GM12891 (cell line): ENCODE data around the gene UQCRQ.

ENCODE experiments used
- DNase-seq: peaks from one replicate; pipeline ENCODE4 v3.0.0; 2011; ENCODE audit warnings: low spot score; ENCODE audit not compliant: insufficient read length
- FAIRE-seq: peaks from 2 replicates; lab custom pipeline; 2011; peaks lifted over from hg19 to GRCh38; lab: Jason Lieb, UNC
- PAX5 ChIP-seq: IDR thresholded peaks from 2 replicates; pipeline ENCODE4 v1.6.1; 2011; ENCODE audit warnings: low read length, moderate library complexity, mild to moderate bottlenecking; ENCODE audit not compliant: insufficient read depth, severe bottlenecking
- POLR2A ChIP-seq: IDR thresholded peaks from 2 replicates; pipeline ENCODE4 v1.6.1; 2011; ENCODE audit warnings: low read depth, low read length, control low read depth
- POLR2AphosphoS5 ChIP-seq: IDR thresholded peaks from 2 replicates; pipeline ENCODE4 v1.6.1; 2011; ENCODE audit warnings: low read depth, low read length, control low read depth
- POU2F2 ChIP-seq: IDR thresholded peaks from 2 replicates; pipeline ENCODE4 v1.6.1; 2011; ENCODE audit warnings: low read depth, mild to moderate bottlenecking, control low read depth, low read length, moderate library complexity
- SPI1 ChIP-seq: IDR thresholded peaks from 2 replicates; pipeline ENCODE4 v1.6.1; 2011; ENCODE audit warnings: low read depth, low read length, control low read depth
- TAF1 ChIP-seq: IDR thresholded peaks from 2 replicates; pipeline ENCODE4 v1.6.1; 2011; ENCODE audit warnings: low read depth, low read length, control low read depth

The UQCRQ gene

GRCh38 chr5:132831095-132831860 lies 35.2 kb upstream of the UQCRQ start:
- TF ChIP-seq TAF1 (no peak), PAX5 (no peak), SPI1 (no peak), POLR2A (no peak), POU2F2 (no peak), POLR2AphosphoS5 (no peak)
- DNase-seq (no peak), FAIRE-seq (no peak)

- FAIRE-seq (no peak), DNase-seq (no peak)
- no peak for TF ChIP-seq POU2F2
- TF ChIP-seq SPI1 = no peak
- no peak for TF ChIP-seq POLR2AphosphoS5
- no peak for TF ChIP-seq POLR2A
- TF ChIP-seq PAX5 = no peak
- TF ChIP-seq TAF1 = no peak
Observed at GRCh38 chr5:132832612-132833011, 33.8 kb upstream of the UQCRQ start.

DNA sequence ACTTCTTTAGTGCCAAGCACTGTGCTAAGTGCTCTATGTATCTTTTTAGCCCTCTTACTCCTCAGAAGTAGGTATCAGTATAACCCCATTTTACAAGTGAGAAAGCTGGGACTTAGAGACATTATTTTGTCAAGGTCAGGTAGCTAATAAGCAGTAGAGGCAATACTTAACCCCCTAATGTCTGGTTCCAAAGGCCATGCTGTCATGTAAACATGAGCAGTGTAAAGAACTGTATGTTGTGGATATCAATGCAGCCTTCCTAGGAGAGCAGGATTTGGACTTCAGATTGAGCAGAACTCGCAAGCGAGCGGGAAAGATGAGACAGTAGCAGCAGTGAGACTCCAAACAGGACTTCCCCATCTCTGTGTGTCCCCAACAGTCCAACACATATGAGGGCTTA lies 32.4 kb upstream of the UQCRQ start:
- FAIRE-seq (no peak), DNase-seq (no peak)
- TF ChIP-seq POLR2A (no peak), SPI1 (no peak), TAF1 (no peak)

GRCh38 chr5:132836852-132837251 lies 29.6 kb upstream of the UQCRQ start:
- TF ChIP-seq POLR2A (no peak), POU2F2 (no peak), SPI1 (no peak), POLR2AphosphoS5 (no peak), TAF1 (no peak), PAX5 (no peak)
- no peak for DNase-seq
- no peak for FAIRE-seq

- no peak for DNase-seq
- no peak for TF ChIP-seq TAF1
- no peak for TF ChIP-seq PAX5
- no peak for TF ChIP-seq POLR2AphosphoS5
- TF ChIP-seq POU2F2 = no peak
- no peak for TF ChIP-seq POLR2A
- no peak for TF ChIP-seq SPI1
- no peak for FAIRE-seq
Observed at GRCh38 chr5:132837868-132838267, 28.6 kb upstream of the UQCRQ start.

- no peak for DNase-seq
Observed at GRCh38 chr5:132838516-132839282, 27.7 kb upstream of the UQCRQ start.

GRCh38 chr5:132839426-132840301 lies 26.8 kb upstream of the UQCRQ start:
- no peak for FAIRE-seq
- no peak for TF ChIP-seq POLR2AphosphoS5
- TF ChIP-seq POU2F2 = no peak
- no peak for TF ChIP-seq PAX5
- no peak for TF ChIP-seq SPI1
- no peak for TF ChIP-seq POLR2A
- no peak for TF ChIP-seq TAF1
- no peak for DNase-seq

More at GRCh38 chr5:132838516-132839282, 27.7 kb upstream of the UQCRQ start:
- no peak for FAIRE-seq
- TF ChIP-seq SPI1 (no peak), TAF1 (no peak), POLR2AphosphoS5 (no peak), PAX5 (no peak), POLR2A (no peak), POU2F2 (no peak)

GRCh38 chr5:132840313-132840712 lies 26.1 kb upstream of the UQCRQ start:
- TF ChIP-seq POLR2A = no peak
- no peak for TF ChIP-seq POLR2AphosphoS5
- TF ChIP-seq PAX5 = no peak
- TF ChIP-seq TAF1 = no peak
- TF ChIP-seq POU2F2 = no peak
- TF ChIP-seq SPI1 = no peak
- DNase-seq (no peak), FAIRE-seq (no peak)

- DNase-seq (no peak), FAIRE-seq (no peak)
- TF ChIP-seq SPI1 = no peak
- TF ChIP-seq POLR2A = no peak
- TF ChIP-seq POU2F2 = no peak
- no peak for TF ChIP-seq POLR2AphosphoS5
- TF ChIP-seq TAF1 = no peak
- no peak for TF ChIP-seq PAX5
Observed at GRCh38 chr5:132840896-132841295, 25.5 kb upstream of the UQCRQ start.
